ENCODE results near the gene PALLD.

Gene PALLD

GRCh38 chr4:168654104-168654847, 157.4 kb downstream of the PALLD start:
- Histone ChIP-seq H3K4me3 (ENCODE audit: low read length) (no peak overlapping the region), H3K9me3 (ENCODE audit: control insufficient read depth, low read length) (no peaks in the 10 kb centered on the region), H3K9ac (ENCODE audit: low read length) (no peak overlapping the region), H3K27me3 (replicated peaks; ENCODE audit: control insufficient read depth, insufficient read depth, low read length) (no peaks in the 10 kb centered on the region), H3K4me1 (ENCODE audit: control insufficient read depth, insufficient read depth, low read length) (peaks cover 22% of the 10 kb centered on the region), H3K36me3 (ENCODE audit: control insufficient read depth, insufficient read depth, low read length, severe bottlenecking) (no peaks in the 10 kb centered on the region)
- no peak for DNase-seq (ENCODE audit: low read depth)

GRCh38 chr4:168654848-168655174, 158.0 kb downstream of the PALLD start:
- H3K4me3 ChIP-seq (ENCODE audit: low read length): no peak overlapping the region
- no peak for DNase-seq (ENCODE audit: low read depth)
- H3K9me3 ChIP-seq (ENCODE audit: control insufficient read depth, low read length): no peaks in the 10 kb centered on the region

GRCh38 chr4:168655182-168655581, 158.3 kb downstream of the PALLD start:
- Histone ChIP-seq H3K27me3 (replicated peaks; ENCODE audit: control insufficient read depth, insufficient read depth, low read length) (no peaks in the 10 kb centered on the region), H3K4me1 (ENCODE audit: control insufficient read depth, insufficient read depth, low read length) (peaks cover 20% of the 10 kb centered on the region), H3K4me3 (ENCODE audit: low read length) (no peak overlapping the region), H3K9ac (ENCODE audit: low read length) (no peak overlapping the region), H3K36me3 (ENCODE audit: control insufficient read depth, insufficient read depth, low read length, severe bottlenecking) (no peaks in the 10 kb centered on the region), H3K9me3 (ENCODE audit: control insufficient read depth, low read length) (no peaks in the 10 kb centered on the region)
- no peak for DNase-seq (ENCODE audit: low read depth)

More at GRCh38 chr4:168654848-168655174, 158.0 kb downstream of the PALLD start:
- no peaks in the 10 kb centered on the region for H3K27me3 ChIP-seq (replicated peaks; ENCODE audit: control insufficient read depth, insufficient read depth, low read length)
- peaks cover 20% of the 10 kb centered on the region for H3K4me1 ChIP-seq (ENCODE audit: control insufficient read depth, insufficient read depth, low read length)
- H3K36me3 ChIP-seq (ENCODE audit: control insufficient read depth, insufficient read depth, low read length, severe bottlenecking): no peaks in the 10 kb centered on the region
- H3K9ac ChIP-seq (ENCODE audit: low read length): no peak overlapping the region

GRCh38 chr4:168656055-168656660, 159.3 kb downstream of the PALLD start:
- no peaks in the 10 kb centered on the region for H3K36me3 ChIP-seq (ENCODE audit: control insufficient read depth, insufficient read depth, low read length, severe bottlenecking)
- H3K4me3 ChIP-seq (ENCODE audit: low read length): peak overlapping the region; percentile 27
- peaks cover 20% of the 10 kb centered on the region for H3K4me1 ChIP-seq (ENCODE audit: control insufficient read depth, insufficient read depth, low read length)
- H3K27me3 ChIP-seq (replicated peaks; ENCODE audit: control insufficient read depth, insufficient read depth, low read length): no peaks in the 10 kb centered on the region
- DNase-seq (ENCODE audit: low read depth): peak; percentile 95
- no peak overlapping the region for H3K9ac ChIP-seq (ENCODE audit: low read length)
- no peaks in the 10 kb centered on the region for H3K9me3 ChIP-seq (ENCODE audit: control insufficient read depth, low read length)

GRCh38 chr4:168656946-168657473, 160.2 kb downstream of the PALLD start:
- no peaks in the 10 kb centered on the region for H3K27me3 ChIP-seq (replicated peaks; ENCODE audit: control insufficient read depth, insufficient read depth, low read length)
- DNase-seq (ENCODE audit: low read depth): peak; percentile 62
- peak overlapping the region; percentile 27 for H3K4me3 ChIP-seq (ENCODE audit: low read length)
- peaks cover 20% of the 10 kb centered on the region for H3K4me1 ChIP-seq (ENCODE audit: control insufficient read depth, insufficient read depth, low read length)
- H3K9ac ChIP-seq (ENCODE audit: low read length): no peak overlapping the region
- H3K36me3 ChIP-seq (ENCODE audit: control insufficient read depth, insufficient read depth, low read length, severe bottlenecking): no peaks in the 10 kb centered on the region
- no peaks in the 10 kb centered on the region for H3K9me3 ChIP-seq (ENCODE audit: control insufficient read depth, low read length)

GRCh38 chr4:168658751-168659150, 161.9 kb downstream of the PALLD start:
- Histone ChIP-seq H3K9me3 (ENCODE audit: control insufficient read depth, low read length) (no peaks in the 10 kb centered on the region), H3K9ac (ENCODE audit: low read length) (no peak overlapping the region), H3K27me3 (replicated peaks; ENCODE audit: control insufficient read depth, insufficient read depth, low read length) (no peaks in the 10 kb centered on the region), H3K36me3 (ENCODE audit: control insufficient read depth, insufficient read depth, low read length, severe bottlenecking) (no peaks in the 10 kb centered on the region), H3K4me3 (ENCODE audit: low read length) (no peak overlapping the region), H3K4me1 (ENCODE audit: control insufficient read depth, insufficient read depth, low read length) (peaks cover 20% of the 10 kb centered on the region)
- DNase-seq (ENCODE audit: low read depth): no peak

GRCh38 chr4:168659741-168660465, 163.1 kb downstream of the PALLD start:
- Histone ChIP-seq H3K27me3 (replicated peaks; ENCODE audit: control insufficient read depth, insufficient read depth, low read length) (no peaks in the 10 kb centered on the region), H3K9ac (ENCODE audit: low read length) (no peak overlapping the region), H3K36me3 (ENCODE audit: control insufficient read depth, insufficient read depth, low read length, severe bottlenecking) (no peaks in the 10 kb centered on the region), H3K9me3 (ENCODE audit: control insufficient read depth, low read length) (no peaks in the 10 kb centered on the region), H3K4me1 (ENCODE audit: control insufficient read depth, insufficient read depth, low read length) (peaks cover 20% of the 10 kb centered on the region), H3K4me3 (ENCODE audit: low read length) (no peak overlapping the region)
- no peak for DNase-seq (ENCODE audit: low read depth)

- H3K9ac ChIP-seq (ENCODE audit: low read length): no peak overlapping the region
- DNase-seq (ENCODE audit: low read depth): no peak
- peaks cover 5% of the 10 kb centered on the region for H3K4me1 ChIP-seq (ENCODE audit: control insufficient read depth, insufficient read depth, low read length)
- no peaks in the 10 kb centered on the region for H3K9me3 ChIP-seq (ENCODE audit: control insufficient read depth, low read length)
- no peak overlapping the region for H3K4me3 ChIP-seq (ENCODE audit: low read length)
- no peaks in the 10 kb centered on the region for H3K27me3 ChIP-seq (replicated peaks; ENCODE audit: control insufficient read depth, insufficient read depth, low read length)
- no peaks in the 10 kb centered on the region for H3K36me3 ChIP-seq (ENCODE audit: control insufficient read depth, insufficient read depth, low read length, severe bottlenecking)
Observed at GRCh38 chr4:168662297-168662984, 165.6 kb downstream of the PALLD start.

GRCh38 chr4:168664242-168664891, 167.5 kb downstream of the PALLD start:
- DNase-seq (ENCODE audit: low read depth): no peak
- Histone ChIP-seq H3K4me1 (ENCODE audit: control insufficient read depth, insufficient read depth, low read length) (peaks cover 4% of the 10 kb centered on the region), H3K36me3 (ENCODE audit: control insufficient read depth, insufficient read depth, low read length, severe bottlenecking) (no peaks in the 10 kb centered on the region)

GRCh38 chr4:168666531-168666930, 169.7 kb downstream of the PALLD start:
- no peak overlapping the region for H3K9ac ChIP-seq (ENCODE audit: low read length)
- H3K27me3 ChIP-seq (replicated peaks; ENCODE audit: control insufficient read depth, insufficient read depth, low read length): no peaks in the 10 kb centered on the region
- H3K4me3 ChIP-seq (ENCODE audit: low read length): no peak overlapping the region
- H3K4me1 ChIP-seq (ENCODE audit: control insufficient read depth, insufficient read depth, low read length): peaks cover 4% of the 10 kb centered on the region
- H3K9me3 ChIP-seq (ENCODE audit: control insufficient read depth, low read length): no peaks in the 10 kb centered on the region
- H3K36me3 ChIP-seq (ENCODE audit: control insufficient read depth, insufficient read depth, low read length, severe bottlenecking): no peaks in the 10 kb centered on the region
- DNase-seq (ENCODE audit: low read depth): peak; percentile 55

More at GRCh38 chr4:168664242-168664891, 167.5 kb downstream of the PALLD start:
- Histone ChIP-seq H3K9me3 (ENCODE audit: control insufficient read depth, low read length) (no peaks in the 10 kb centered on the region), H3K9ac (ENCODE audit: low read length) (no peak overlapping the region), H3K4me3 (ENCODE audit: low read length) (no peak overlapping the region), H3K27me3 (replicated peaks; ENCODE audit: control insufficient read depth, insufficient read depth, low read length) (no peaks in the 10 kb centered on the region)

All from adipocyte (in vitro differentiated cells).